Adrenal gland (tissue), 12 donors: ENCODE results near the gene KRTAP4-11. TPM values are rescaled to one million over a fixed set of nuclear protein-coding genes. Genes with fewer than 3 reads are reported as not detected.

Experiments
- DNase-seq, 7 donors: peaks; one replicate each; pipeline ENCODE4 v3.0.0-alpha.2; 2019 to 2020
- H3K27ac ChIP-seq, 5 donors: fragments of 200-600 bp; sonication (generic) in 4 of 5; 1 replicate in 3 of 5; 2 replicates in 2 of 5; pipeline versions ENCODE4 v1.5.1 to v1.8.0; 2016 to 2020; ENCODE audit warnings: mild to moderate bottlenecking in 1 of 5
- H3K27me3 ChIP-seq: fragments of 200-600 bp; 2 replicates; pipeline ENCODE4 v1.8.0; 2021
- H3K36me3 ChIP-seq, 2 donors: fragments of 200-600 bp; replicated peaks in 1 of 2; 1 replicate in 1 of 2; 2 replicates in 1 of 2; pipeline versions ENCODE4 v1.5.1 to v1.8.0; 2018 to 2022
- H3K4me1 ChIP-seq, 2 donors: fragments of 200-600 bp; replicated peaks in 1 of 2; 1 replicate in 1 of 2; 2 replicates in 1 of 2; pipeline versions ENCODE4 v1.5.1 to v1.8.0; 2018 to 2021
- H3K4me3 ChIP-seq, 4 donors: fragments of 200-600 bp; sonication (generic) in 3 of 4; one replicate each; pipeline ENCODE4 v1.5.1; 2016 to 2018
- H3K9me3 ChIP-seq, 3 donors: fragments of 200-600 bp; sonication (generic) in 1 of 3; replicated peaks in 1 of 3; 1 replicate in 2 of 3; 2 replicates in 1 of 3; pipeline versions ENCODE4 v1.5.1 to v1.8.0; 2016 to 2021
- POLR2A ChIP-seq, 2 donors: fragments of 450-650 bp; IDR thresholded peaks; one replicate each; pipeline ENCODE4 v1.6.1; 2017; ENCODE audit warnings: antibody characterized with exemption in 2 of 2, mild to moderate bottlenecking in 2 of 2, moderate library complexity in 1 of 2
- WGBS, 4 donors: extraction: QIAGEN DNeasy Blood & Tissue Kit in 2 of 4; methylation state at CpG; one replicate each; pipeline versions ENCODE4 v1.1.5 to v1.1.7; 2013 to 2017; 5-methylcytosine and 5-hydroxymethylcytosine counted together
- intact Hi-C, 2 donors: fragments of 100-400 bp; cut with DNase I; formaldehyde crosslinking; loops; one replicate each; pipeline versions ENCODE4 v1.14.1 to v1.15.0; 2022 to 2023
- polyA plus RNA-seq, 3 donors: library from polyadenylated mRNA; stranded (reverse); fragments of 200-250 nt in 2 of 3; fragments of 350-450 nt in 1 of 3; fragmentation: Illumina TruSeq in 1 of 3; extraction: RNeasy Lipid Tissue Mini Kit (QIAGEN cat#74804) in 1 of 3; gene quantifications; one replicate each; pipeline ENCODE4 v1.2.3, GENCODE V29; 2013 to 2014
- total RNA-seq, 9 donors: library from RNA; depleted of rRNA in 4 of 9; stranded (reverse); fragments of >200 nt in 4 of 9; fragments of 120-200 nt in 1 of 9; fragmentation: NEBNext Ultra II Directional in 1 of 9; extraction: Animal tissue kit (Norgen Biotek cat#: 25700) in 1 of 9; gene quantifications; one replicate each; pipeline versions ENCODE4 v1.1.0 to v1.2.4, GENCODE V29; 2013 to 2023
- TF ChIP-seq, protein P1 (sequence below), 6 experiments: fragments of 450-650 bp in 4 of 6; fragments of 200-600 bp in 2 of 6; sonication (generic) in 1 of 6; IDR thresholded peaks; 1 replicate in 5 of 6; 2 replicates in 1 of 6; pipeline versions ENCODE4 v1.5.1 to v1.8.0; 2016 to 2021; ENCODE audit warnings: antibody characterized with exemption in 6 of 6, mild to moderate bottlenecking in 2 of 6, moderate library complexity in 1 of 6
- donor health status: healthy with polysubstance abuse.
- donor health status: Bipolar disorder and iron deficiency.
- donor health status: DM: yes; HTN: yes; CAD: no.
- donor health status: DM: no; HTN: no; CAD: no.
- donor health status: DM: no; HTN: no; CAD: no.
- donor health status: DM: yes; HTN: yes; CAD: no.

The KRTAP4-11 gene
- total and polyA plus RNA-seq, 12 donors: not detected

- Histone ChIP-seq H3K4me1 (no peaks in the 10 kb centered on the region), H3K36me3 (no peaks in the 10 kb centered on the region), H3K4me3 (no peak overlapping the region), H3K9me3 (no peaks in the 10 kb centered on the region), H3K27me3 (peaks cover 5% of the 10 kb centered on the region), H3K27ac (no peak overlapping the region)
- WGBS, 4 donors: 85 to 94% (median 88%) methylated on average over 2 of the region's 2 CpGs
- no peak for TF ChIP-seq POLR2A (IDR thresholded peaks at IDR 0.05)
- TF ChIP-seq, protein P1, sequence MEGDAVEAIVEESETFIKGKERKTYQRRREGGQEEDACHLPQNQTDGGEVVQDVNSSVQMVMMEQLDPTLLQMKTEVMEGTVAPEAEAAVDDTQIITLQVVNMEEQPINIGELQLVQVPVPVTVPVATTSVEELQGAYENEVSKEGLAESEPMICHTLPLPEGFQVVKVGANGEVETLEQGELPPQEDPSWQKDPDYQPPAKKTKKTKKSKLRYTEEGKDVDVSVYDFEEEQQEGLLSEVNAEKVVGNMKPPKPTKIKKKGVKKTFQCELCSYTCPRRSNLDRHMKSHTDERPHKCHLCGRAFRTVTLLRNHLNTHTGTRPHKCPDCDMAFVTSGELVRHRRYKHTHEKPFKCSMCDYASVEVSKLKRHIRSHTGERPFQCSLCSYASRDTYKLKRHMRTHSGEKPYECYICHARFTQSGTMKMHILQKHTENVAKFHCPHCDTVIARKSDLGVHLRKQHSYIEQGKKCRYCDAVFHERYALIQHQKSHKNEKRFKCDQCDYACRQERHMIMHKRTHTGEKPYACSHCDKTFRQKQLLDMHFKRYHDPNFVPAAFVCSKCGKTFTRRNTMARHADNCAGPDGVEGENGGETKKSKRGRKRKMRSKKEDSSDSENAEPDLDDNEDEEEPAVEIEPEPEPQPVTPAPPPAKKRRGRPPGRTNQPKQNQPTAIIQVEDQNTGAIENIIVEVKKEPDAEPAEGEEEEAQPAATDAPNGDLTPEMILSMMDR (IDR thresholded peaks at IDR 0.05): no peak
- intact Hi-C loops: no loop called here
- DNase-seq: no peak
Measured at GRCh38 chr17:41147531-41148204, 29.5 kb upstream of the KRTAP4-11 start.

- 78 to 87% (median 79%) methylated on average over 2 of the region's 2 CpGs for WGBS, 4 donors
- Histone ChIP-seq H3K27ac (no peak overlapping the region), H3K4me3 (no peak overlapping the region), H3K27me3 (peaks cover 5% of the 10 kb centered on the region), H3K4me1 (no peaks in the 10 kb centered on the region), H3K36me3 (no peaks in the 10 kb centered on the region), H3K9me3 (peaks cover 0 to 4% (median 0%) of the 10 kb centered on the region in 3 donors)
- no peak for DNase-seq
- intact Hi-C loops: no loop called here
- TF ChIP-seq, protein P1 (IDR thresholded peaks at IDR 0.05): no peak
- TF ChIP-seq POLR2A (IDR thresholded peaks at IDR 0.05): no peak
Measured at GRCh38 chr17:41145261-41145660, 27.1 kb upstream of the KRTAP4-11 start.

DNA sequence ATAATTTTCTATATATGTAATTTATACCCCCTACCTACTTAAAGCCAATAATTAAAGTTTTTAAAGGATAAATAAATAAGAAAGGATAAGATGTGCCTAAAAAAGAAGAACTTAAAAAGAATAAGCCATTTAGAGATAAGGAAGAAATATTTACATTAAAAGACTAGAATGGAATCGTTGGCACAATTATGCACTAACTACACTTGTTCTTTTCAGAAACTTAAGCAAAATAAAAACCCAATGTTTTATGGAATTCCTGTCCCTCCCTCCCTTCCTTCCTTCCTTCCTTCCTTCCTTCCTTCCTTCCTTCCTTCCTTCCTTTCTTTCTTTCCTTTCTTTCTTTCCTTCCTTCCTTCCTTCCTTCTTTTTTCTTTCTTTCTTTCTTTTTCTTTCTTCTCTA, 26.7 kb upstream of the KRTAP4-11 start:
- Histone ChIP-seq H3K9me3 (peaks cover 0 to 4% (median 0%) of the 10 kb centered on the region in 3 donors), H3K27ac (no peak overlapping the region), H3K4me1 (no peaks in the 10 kb centered on the region), H3K36me3 (no peaks in the 10 kb centered on the region), H3K4me3 (no peak overlapping the region), H3K27me3 (peaks cover 5% of the 10 kb centered on the region)
- no peak for DNase-seq
- 81 to 93% (median 84%) methylated on average over 1 of the region's 1 CpG for WGBS, 4 donors
- intact Hi-C loops: no loop called here
- TF ChIP-seq, protein P1 (IDR thresholded peaks at IDR 0.05): no peak
- no peak for TF ChIP-seq POLR2A (IDR thresholded peaks at IDR 0.05)

GRCh38 chr17:41141361-41141760, 23.2 kb upstream of the KRTAP4-11 start:
- H3K9me3 ChIP-seq: peaks cover 0 to 4% (median 0%) of the 10 kb centered on the region in 3 donors
- TF ChIP-seq, protein P1 (IDR thresholded peaks at IDR 0.05): no peak
- TF ChIP-seq POLR2A (IDR thresholded peaks at IDR 0.05): no peak
- H3K27me3 ChIP-seq: no peaks in the 10 kb centered on the region
- no peak overlapping the region for H3K4me3 ChIP-seq
- DNase-seq: no peak
- no peaks in the 10 kb centered on the region for H3K4me1 ChIP-seq
- no peaks in the 10 kb centered on the region for H3K36me3 ChIP-seq
- intact Hi-C loops: no loop called here
- H3K27ac ChIP-seq: no peak overlapping the region
